Esophagus muscularis mucosa (tissue), 3 donors: ENCODE measurements around the gene ROBO1.

ENCODE experiments used
- POLR2A ChIP-seq: fragments of 450-650 bp; IDR thresholded peaks from one replicate; pipeline ENCODE4 v1.6.1; 2017; ENCODE audit warnings: antibody characterized with exemption, moderate library complexity, mild to moderate bottlenecking, low read depth
- POLR2AphosphoS5 ChIP-seq, 2 donors: sonication (generic); formaldehyde crosslinking; IDR thresholded peaks; one replicate each; pipeline ENCODE4 v1.6.1; 2017; ENCODE audit warnings: antibody characterized with exemption in 2 of 2
- TF ChIP-seq, protein P1 (sequence below), 3 experiments: fragments of 200-600 bp in 2 of 3; fragments of 450-650 bp in 1 of 3; sonication (generic) in 2 of 3; IDR thresholded peaks; one replicate each; pipeline ENCODE4 v1.5.1; 2017 to 2019; ENCODE audit warnings: antibody characterized with exemption in 3 of 3, mild to moderate bottlenecking in 2 of 3, moderate library complexity in 1 of 3

DNA sequence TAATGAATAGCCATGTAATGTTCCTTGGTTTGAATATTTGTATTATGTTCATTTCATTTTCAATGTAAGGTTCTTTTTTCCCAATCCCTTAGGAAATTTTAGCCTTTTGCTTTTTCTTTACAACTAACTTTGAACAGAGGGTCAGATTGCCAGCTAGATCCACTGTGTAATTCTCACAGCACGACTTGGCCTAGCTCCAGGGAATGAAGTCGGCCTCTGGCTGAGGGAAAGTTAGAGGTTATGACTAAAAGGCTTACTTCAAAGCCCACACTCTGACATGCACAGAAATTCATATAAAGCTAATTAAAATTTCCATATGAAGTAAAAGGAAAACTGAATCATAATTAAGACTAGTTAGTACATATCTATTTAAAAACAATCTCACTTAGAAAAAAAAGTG is 38.7 kb downstream of the ROBO1 start:
- TF ChIP-seq POLR2AphosphoS5 (IDR thresholded peaks at IDR 0.05) (no peak), POLR2A (no peak)
- TF ChIP-seq, protein P1, sequence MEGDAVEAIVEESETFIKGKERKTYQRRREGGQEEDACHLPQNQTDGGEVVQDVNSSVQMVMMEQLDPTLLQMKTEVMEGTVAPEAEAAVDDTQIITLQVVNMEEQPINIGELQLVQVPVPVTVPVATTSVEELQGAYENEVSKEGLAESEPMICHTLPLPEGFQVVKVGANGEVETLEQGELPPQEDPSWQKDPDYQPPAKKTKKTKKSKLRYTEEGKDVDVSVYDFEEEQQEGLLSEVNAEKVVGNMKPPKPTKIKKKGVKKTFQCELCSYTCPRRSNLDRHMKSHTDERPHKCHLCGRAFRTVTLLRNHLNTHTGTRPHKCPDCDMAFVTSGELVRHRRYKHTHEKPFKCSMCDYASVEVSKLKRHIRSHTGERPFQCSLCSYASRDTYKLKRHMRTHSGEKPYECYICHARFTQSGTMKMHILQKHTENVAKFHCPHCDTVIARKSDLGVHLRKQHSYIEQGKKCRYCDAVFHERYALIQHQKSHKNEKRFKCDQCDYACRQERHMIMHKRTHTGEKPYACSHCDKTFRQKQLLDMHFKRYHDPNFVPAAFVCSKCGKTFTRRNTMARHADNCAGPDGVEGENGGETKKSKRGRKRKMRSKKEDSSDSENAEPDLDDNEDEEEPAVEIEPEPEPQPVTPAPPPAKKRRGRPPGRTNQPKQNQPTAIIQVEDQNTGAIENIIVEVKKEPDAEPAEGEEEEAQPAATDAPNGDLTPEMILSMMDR (IDR thresholded peaks at IDR 0.05) = no peak
